Cardiac fibroblast (primary cell): ENCODE measurements around the gene PREX1.
A peak's percentile ranks its signal among the peaks of the same experiment; 100 is the strongest.

Experiments used
- DNase-seq, 2 donors: peaks; one replicate each; pipeline versions ENCODE4 v3.0.0 to v3.0.0-alpha.2; 2010; ENCODE audit warnings: low read depth in 2 of 2
- H3K4me3 ChIP-seq, 2 donors: replicated peaks in 1 of 2; 1 replicate in 1 of 2; 2 replicates in 1 of 2; pipeline ENCODE4 v1.5.1; 2011; ENCODE audit warnings: low read depth in 2 of 2, low read length in 2 of 2, mild to moderate bottlenecking in 2 of 2, moderate library complexity in 1 of 2
- CTCF ChIP-seq: IDR thresholded peaks from one replicate; pipeline ENCODE4 v1.5.1; 2011; ENCODE audit warnings: low read depth, mild to moderate bottlenecking, low read length, inconsistent platforms

Gene PREX1

GRCh38 chr20:48684501-48685041, 143.2 kb downstream of the PREX1 start:
- DNase-seq, result no peak
- TF ChIP-seq CTCF, result no peak
- no peak overlapping the region for H3K4me3 ChIP-seq

GRCh38 chr20:48683467-48684175, 144.2 kb downstream of the PREX1 start:
- no peak overlapping the region for H3K4me3 ChIP-seq

GRCh38 chr20:48682529-48683363, 145.1 kb downstream of the PREX1 start:
- no peak for TF ChIP-seq CTCF
- H3K4me3 ChIP-seq, result peak overlapping the region in 1 of 2 donors; percentile 14
- DNase-seq, result peak; percentile 74 to 99

More at GRCh38 chr20:48683467-48684175, 144.2 kb downstream of the PREX1 start:
- peak in 1 of 2 donors; percentile 37 for DNase-seq
- no peak for TF ChIP-seq CTCF

- no peak for TF ChIP-seq CTCF
- DNase-seq, result no peak
- H3K4me3 ChIP-seq, result no peak overlapping the region
These were observed 145.8 kb downstream of the PREX1 start for GRCh38 chr20:48681873-48682426.

GRCh38 chr20:48681201-48681872, 146.5 kb downstream of the PREX1 start:
- H3K4me3 ChIP-seq, result no peak overlapping the region
- peak in 1 of 2 donors; percentile 32 for DNase-seq
- TF ChIP-seq CTCF, result no peak

GRCh38 chr20:48680650-48681049, 147.1 kb downstream of the PREX1 start:
- no peak overlapping the region for H3K4me3 ChIP-seq
- no peak for TF ChIP-seq CTCF
- no peak for DNase-seq
